ENCODE data around the gene MITF.

Gene MITF

DNA sequence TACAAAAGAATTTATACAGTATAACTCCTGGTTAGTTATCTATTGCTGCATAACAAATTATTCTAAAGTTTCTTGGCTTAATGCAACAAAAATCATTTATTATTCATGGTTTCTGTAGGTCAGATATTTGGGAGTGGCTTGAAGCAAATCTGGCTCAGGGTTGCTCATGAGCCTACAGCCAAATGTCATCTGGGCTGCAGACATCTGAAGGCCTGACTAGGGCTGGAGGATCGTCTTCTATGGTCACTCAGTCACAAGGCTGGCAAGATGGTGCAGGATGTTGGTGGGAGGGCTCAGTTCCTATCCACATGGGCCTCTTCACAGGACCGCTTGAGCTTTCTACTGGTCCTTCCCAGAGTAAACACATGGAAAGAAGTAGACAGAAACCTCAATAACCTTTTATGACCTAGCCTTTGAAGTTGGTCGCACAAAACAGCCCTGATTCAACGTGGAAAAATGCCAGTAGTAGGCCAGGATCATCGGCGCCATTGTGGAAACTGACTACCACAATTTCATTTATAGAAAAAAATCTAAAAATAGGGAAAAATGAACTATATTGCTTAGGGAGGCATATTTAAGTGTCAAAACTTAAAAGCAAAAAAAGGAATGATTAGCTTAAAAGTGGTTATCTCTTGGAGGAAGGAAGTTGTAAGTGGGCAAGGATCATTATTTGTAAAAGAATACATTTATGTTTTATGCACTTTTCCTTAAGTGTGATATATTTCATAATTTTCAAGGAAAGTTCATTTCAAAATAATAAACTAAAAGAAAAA, 9.9 kb upstream of the MITF start:
- DNase-seq = no peak

DNA sequence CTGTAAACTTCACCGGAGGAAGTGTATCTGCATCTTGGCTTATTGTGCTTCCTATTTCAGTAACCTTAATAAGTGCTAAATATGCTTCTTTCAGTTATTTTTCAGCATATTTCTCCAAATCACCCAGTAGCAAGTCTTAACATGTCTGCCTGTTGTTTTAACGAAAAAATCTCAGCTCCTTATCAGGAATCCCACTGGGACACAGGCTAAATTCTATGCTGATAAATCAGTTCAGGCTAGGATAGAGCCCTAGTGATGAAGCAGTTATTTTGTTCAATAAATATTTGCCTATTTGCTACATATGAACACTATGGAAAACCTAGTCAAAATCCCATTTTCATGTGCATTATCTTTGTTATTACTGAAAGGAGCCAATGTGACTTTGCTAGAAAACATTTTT, 8.2 kb upstream of the MITF start:
- no peak for DNase-seq

DNA sequence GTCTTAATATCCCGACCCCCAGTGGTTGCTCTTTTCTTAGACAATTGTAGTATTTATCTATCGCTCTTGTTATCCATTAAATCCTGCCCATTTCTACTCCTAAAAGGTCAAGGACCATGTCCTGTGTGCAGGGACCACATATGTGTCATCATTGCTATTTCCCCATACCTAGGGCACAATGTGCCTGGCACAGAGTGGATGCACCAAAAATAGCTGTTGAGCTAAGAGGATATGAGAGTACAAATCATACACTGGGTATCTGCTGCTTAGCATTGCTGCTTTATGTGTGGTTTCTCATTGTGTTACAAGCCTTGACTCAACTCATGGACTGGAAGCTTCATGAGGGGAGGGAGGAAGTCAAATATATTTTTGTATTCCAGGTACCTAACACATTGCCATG, 3.4 kb upstream of the MITF start:
- DNase-seq = no peak

DNA sequence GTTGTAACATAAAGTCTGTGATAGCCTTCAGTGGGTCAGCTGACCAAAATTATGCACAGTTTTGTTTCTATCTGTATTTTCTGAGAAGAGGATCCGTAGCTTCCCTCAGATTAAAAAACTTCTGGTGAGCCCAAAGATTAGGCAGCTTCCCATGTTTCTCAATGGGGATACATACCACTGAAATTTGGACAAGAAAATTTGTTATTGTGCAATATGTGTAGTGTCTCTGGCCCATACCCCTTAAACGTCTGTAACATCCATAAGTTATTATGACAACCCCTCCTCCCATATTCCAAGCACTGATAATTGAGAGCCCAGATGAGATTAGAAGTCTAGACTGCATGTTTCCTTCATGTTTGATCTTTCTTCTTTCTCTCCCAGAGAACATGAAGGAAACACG, 1.9 kb upstream of the MITF start:
- no peak for DNase-seq

DNA sequence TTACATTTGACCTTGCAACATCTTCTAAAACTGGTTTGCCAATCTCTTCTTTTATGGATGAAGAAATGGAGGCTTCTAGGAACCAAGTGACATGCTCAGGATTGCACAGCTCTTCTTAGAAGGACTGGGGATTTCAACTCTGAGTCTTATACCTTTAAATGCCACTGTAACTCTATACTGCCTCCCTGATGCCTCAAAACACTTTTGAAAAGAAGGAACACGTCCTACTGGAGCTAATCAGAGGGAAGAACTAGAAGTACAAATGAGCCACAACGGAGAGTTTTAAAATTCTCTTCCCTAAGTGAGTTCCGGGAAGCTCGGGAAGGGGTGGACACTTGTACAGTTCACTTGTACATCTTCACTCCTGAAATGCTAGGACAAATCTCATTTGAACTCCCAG, 949 bp upstream of the MITF start:
- no peak for DNase-seq

DNA sequence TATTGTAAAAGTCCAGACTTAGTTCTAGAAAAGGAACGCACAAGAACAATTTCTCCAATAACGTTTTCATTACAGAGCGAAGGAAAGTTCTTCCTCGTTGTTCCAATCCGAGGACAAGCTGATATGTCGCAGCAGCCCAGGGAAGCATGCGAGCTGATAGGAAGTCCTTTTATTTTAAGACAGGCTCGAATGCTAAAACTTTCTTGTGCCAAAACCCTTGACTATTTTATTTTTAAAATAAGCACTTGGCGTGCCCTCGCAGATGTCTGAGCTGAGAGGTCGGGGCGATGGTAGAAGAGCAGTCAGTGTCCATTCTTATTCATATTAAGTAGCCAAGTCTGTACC, 433 bp upstream of the MITF start:
- DNase-seq = no peak

DNA sequence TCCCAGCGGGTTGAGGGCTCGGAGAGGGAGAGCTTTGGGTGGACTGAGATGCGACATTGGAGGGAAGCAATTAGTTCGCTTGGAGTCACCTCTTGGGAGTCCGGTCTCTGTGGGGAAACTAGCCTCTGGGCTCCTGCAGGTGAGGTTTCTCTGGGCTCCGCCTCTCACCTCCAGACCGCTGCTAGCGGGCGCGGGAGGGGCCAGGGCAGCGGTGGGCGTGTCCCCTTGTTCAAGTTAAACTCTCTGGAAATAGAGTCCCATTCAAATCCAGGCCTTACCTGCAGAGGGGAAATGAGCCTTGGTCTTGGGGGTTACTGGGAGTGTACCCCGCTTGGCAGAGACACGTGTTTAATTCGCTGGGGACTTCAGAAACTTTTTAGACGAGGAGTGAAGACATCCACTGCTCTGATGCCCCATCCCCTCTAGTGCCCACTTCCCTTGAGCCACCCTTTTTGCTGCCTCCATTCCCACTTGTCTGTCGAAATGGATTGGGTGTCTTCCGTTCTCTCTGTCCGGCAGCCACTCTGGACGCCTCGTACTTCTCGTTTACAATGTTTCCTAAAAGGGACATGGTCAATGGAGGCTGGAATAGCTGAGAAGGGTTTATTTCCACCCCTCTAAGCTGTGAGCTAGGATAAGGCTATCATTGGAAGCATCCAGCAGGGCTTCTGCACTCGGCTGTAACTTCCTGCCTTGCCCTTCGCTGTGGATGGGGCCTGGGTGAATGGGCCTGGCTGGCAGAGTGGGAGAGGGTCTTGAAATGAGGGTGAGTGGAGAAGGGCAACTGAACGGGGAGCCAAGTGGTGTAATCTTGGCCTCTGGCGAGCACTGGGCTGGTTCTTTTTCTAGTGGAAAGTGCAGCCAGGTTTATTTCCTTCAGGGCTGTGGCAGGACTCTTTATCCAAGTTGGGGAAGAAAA, 1.1 kb downstream of the MITF start:
- DNase-seq = no peak

DNA sequence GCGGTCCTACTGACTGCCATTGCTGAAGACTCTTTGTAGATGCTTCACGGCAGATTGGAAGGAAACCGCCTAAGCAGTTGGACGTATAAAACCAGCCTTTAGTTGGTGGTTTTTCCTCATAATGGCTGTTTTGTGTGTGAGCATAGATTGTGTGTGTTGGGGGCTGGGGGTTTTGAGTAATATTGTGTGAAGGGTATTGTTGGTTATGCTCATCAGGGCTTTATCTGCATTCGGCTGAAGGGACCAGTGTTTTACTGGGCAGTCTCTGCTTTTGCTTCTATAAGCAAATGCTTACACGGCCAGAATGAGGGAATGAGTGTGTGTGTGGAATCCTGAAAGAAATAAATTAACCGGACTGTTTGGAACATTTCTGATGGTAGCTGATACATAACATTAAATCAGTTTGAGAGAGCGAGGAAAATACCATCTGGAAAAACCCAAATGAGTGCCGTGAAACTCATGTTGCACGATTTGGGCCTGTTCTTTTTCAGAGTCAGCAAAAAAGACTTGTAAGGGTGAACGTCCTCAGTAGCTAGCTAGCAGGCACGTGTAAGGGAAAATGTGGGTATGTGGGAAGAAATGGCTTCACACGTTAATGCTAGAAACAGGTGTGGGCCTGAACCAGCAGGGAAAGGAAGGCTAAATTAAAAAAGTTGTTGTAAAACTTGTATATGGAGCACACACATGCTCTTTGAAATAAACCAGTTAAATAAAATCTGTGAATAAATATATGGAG, 1.9 kb downstream of the MITF start:
- no peak for DNase-seq

DNA sequence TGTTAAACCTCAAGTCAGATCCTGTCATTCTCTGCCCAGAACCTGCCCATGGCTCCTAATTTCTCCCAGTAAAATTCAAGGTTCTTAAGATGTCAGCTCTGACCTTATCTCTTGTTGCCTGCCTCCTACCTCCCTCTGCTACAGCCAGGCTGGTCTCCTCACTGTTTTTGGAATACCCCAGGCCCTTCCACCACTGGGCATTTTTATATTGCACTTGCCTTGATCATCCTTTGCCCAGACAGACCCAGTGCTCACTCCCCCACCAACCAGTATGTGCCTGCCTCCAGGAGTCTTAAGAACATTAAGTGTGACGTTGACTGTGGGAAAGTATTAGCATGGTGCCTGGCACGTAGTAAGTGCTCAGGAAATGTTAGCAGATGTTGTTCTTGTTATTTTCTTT, 3.1 kb downstream of the MITF start:
- DNase-seq = no peak

DNA sequence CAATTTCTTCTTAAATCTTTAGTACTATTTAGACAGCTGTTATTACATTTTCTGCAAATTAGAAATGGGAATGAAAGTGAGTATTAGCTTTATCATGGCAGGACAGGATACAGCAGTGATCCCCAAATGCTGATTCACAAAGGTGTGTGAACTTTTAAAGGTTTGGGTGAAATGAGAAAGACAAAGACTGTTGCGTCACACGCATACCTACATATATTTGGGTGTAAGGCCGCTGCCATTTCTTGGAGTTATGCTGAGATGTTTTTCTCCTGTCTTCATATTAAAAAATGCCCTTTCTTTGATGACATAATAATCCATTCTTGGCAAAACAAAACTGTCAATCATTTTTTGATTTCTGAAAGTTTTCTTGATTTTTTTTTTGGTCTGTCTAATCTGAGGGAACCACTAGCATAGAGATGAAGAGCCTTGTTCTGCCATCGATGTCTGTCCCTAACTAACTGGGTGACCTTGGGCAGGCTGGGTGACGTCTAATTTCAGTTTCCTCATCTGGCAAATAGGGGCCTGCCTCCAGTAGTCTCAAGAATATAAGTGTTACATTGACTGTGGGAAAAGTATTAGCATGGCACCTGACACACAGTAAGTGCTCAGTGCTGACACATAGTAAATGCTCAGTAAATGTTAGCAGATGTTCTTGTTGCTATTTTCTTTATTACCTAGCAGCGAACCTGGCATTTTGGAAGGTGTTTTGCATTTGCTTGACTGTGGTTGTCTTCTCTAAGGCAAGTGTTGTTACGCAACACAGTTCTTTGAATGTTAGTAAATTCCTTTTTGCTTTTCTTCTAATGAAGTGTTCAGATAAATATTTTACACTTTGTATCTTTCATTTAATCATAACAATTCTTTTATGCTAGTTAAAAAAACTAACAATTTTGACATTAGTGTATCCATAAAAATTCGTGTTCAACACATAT, 5.0 kb downstream of the MITF start:
- no peak for DNase-seq

DNA sequence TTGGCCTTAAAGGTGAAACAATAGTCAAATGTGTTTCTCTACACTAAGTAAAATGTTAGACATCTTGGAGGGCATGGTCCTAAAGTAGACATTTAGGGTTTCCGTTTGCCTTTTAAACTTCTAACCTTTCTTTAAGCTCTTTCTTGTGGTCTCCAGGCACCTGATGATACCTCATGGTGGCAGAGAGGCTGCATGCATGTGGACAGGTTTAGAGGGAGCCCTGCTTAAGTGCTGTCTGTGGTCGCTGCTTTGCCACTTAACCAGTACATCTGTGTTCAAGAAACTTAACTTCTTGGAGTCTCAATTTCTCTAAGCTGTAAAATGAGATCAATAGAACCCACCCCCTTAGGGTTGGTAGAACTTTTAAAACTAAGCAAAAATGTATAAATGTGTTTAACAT, 6.2 kb downstream of the MITF start:
- no peak for DNase-seq

DNA sequence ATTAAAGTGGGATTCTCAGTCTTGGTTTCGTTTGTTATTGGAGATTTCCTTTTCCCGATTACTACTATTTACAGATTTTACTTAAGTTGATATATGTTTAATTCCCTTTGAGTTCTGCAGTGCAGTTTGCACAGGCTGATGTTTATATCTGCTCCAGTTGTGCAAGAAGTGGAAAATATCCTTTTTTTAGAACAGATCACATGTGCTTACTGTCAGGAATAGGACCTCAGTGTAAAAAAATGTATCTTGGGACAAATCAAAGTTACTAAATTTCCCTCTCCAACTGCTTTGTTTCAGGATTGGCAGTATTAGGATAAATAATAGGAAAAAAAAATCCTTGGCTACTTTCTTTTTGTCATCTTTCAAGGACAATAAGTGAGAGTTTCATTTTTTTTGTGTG, 6.9 kb downstream of the MITF start:
- no peak for DNase-seq

DNA sequence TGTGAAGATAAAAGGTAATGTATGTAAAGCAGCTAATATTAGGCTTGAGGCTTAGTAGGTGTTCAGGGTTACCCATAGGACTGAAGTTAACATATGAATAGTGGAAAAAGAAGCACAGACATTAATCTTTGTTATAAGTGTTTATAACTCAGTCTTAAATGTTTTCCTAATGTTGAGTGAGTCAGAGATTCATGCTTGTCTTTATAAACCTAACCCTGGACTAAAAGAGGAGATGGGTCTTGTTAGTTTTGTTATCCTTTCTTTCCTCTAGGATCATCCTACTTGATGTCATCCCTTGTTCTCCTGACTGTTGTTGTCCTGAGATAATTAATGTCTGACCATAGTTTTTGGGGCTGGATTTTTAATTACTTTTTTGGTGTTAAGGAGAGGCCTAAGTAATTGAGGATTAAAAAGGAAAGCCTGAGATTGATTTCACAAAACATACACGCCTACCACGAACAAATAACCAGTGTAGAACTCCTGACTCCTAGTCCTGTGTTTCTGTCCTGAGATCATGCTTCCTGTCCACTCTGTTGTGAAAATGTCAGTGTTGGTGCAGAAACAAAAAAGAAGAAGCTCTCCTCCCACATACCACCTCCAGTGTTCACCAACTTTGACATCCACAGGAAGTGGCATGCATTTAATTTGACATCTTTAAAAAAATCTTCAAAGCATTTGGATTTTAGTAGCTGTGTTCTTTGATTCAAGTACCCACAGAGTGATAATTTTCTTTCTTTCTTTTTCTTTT, 8.4 kb downstream of the MITF start:
- no peak for DNase-seq

DNA sequence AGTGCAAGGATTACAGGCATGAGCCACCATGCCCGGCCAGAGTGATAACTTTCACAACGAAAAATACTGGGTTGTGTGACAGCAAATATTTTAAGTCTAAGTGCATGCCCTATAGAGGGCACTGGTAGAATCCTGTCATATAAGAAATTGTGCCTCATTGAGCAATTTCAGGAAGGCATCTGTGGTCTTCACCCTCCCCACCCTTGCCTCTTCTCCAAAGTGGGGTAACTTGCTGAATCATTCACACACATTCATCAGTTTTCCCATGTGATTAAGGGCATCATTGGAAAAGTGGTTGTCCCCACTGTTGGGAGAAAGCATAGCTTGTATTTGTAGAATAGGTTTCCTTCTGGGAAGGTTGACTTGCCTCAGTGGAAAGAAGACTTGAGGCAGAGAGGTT, 9.2 kb downstream of the MITF start:
- DNase-seq = no peak

DNA sequence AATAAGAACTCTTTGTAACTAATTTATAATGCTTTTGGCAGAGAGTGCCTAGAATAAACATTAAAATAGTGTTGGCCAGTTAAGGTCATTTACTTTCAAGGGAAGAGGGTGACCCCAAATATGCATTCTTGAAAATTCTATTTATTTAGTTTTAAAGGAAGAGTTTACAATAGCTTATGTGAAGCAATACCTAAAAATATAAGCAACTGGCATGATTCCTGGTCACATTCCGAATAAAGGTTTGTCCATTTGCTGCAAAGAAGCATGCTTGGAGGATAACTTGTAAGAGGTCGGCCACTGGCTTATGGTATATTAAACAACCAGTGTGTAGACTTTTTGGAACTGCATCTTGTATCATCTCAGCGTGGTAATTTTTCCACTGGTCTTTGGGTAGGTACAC, 10.2 kb downstream of the MITF start:
- DNase-seq = no peak

DNA sequence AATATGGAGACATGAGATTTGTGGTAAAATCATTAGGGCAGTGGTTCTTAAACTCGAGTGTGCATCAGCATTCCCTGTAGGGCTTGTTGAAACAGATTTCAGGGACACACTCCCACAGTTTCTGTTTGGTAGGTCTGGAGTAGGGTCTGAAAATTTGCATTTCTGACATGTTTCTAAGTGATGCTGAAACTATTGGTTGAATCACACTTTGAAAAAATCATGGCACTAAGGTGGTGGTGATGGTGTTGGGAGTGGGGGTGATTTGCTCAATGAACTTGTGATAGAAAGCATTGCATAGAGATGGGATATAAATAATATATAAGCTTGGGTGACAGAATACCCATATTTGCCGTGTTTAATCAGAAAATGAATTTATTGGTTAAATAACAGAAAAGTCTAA, 11.3 kb downstream of the MITF start:
- no peak for DNase-seq

DNA sequence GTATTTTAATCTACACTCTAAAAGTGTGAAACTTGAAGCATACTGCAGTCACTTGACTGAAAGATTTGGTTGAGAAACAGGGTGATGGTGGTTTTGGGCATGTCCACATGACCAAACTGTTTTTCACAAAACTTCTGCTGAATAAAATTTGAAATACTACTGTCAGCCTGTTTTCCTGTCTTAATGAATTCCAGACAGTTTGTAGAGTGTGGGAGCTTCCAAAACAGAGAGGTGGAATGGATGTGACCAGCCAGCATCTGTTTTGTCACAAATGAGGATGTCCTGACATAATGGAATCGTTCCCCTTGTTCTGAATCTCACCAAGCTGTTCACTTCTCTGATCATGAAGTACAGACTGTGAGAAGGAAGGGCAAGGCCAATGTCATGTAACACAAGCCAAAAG, 11.8 kb downstream of the MITF start:
- DNase-seq = no peak

DNA sequence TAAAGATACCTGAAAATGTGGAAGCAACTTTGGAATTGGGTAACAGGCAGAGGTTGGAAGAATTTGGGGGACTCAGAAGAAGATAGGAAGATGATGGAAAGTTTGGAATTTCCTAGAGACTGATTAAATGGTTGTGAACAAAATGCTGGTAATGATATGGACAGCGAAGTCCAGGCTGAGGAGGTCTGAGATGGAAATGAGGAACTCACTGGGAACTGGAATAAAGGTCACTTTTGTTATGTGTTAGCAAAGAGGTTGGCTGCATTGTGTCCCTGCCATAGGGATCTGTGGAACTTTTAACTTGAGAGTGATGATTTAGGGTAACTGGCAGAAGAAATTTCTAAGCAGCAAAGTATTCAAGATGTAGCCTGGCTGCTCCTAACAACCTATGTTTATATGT, 13.0 kb downstream of the MITF start:
- DNase-seq = no peak

DNA sequence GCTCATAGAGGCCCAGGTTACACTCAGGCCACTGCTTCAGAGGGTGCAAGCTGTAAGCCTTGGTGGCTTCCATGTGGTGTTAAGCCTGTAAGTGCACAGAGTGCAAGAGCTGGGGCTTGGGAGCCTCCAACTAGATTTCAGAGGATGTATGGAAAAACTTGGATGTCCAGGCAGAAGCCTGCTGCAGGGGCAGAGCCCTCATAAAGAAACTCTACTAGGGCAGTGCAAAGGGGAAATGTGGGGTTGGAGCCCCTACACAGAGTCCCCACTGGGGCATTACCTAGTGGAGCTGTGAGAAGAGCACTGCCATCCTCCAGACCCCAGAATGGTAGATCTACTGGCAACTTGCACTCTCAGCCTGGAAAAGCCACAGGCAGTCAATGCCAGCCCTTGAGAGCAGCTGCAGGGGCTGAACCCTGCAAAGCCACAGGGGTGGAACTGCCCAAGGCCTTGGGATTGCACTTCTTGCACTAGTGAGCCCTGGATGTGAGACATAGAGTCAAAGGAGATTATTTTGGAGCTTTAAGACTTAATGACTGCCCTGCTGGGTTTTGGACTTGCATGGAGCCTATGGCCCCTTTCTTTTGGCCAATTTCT, 14.0 kb downstream of the MITF start:
- DNase-seq = no peak

DNA sequence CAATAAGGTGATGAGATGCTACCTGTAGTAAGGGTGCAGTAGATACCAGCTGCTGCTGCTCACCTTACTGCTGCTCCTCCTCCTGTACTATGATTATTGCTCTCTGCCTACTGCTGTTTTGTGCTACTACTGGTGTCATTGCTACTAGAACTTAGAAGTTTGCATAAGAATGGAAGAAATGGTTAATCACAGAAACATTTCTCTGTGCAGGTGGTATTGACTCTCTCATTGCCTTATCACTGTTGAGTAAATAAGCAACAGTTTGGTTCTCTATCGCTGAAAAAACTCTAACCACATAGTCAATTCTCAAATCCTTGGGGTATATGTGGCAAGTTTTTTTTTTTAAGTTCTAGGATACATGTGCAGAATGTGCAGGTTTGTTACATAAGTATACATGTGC, 16.5 kb downstream of the MITF start:
- no peak for DNase-seq

All from activated CD8-positive, alpha-beta memory T cell treated with anti-CD3 and anti-CD28 coated beads, Interleukin-2, amount 50 U/mL, for 48 hours (primary cell).